Keratinocyte (primary cell): ENCODE measurements around the gene MCF2L2. TPM values are rescaled to one million over a fixed set of nuclear protein-coding genes. Genes with fewer than 3 reads are reported as not detected.

Source experiments
- DNase-seq: peaks from one replicate; pipeline ENCODE4 v3.0.0-alpha.2; 2011; ENCODE audit warnings: low read depth, missing footprints, low spot score
- FAIRE-seq: peaks from 2 replicates; lab custom pipeline; 2011; peaks lifted over from hg19 to GRCh38; lab: Jason Lieb, UNC
- H2AFZ ChIP-seq: 2 replicates; pipeline ENCODE4 v1.6.0; 2012; ENCODE audit warnings: low read length, control low read depth, inconsistent platforms; ENCODE audit not compliant: control insufficient read depth
- H3K27ac ChIP-seq: 2 replicates; pipeline ENCODE4 v1.5.1; 2011; ENCODE audit warnings: low read length; ENCODE audit not compliant: control insufficient read depth, insufficient read depth
- H3K27me3 ChIP-seq: 3 replicates; pipeline ENCODE4 v1.6.0; 2011; ENCODE audit warnings: low read length; ENCODE audit not compliant: control insufficient read depth, insufficient read depth; ENCODE audit errors: extremely low read depth
- H3K36me3 ChIP-seq, 2 experiments: 2 replicates in 1 of 2; 3 replicates in 1 of 2; pipeline ENCODE4 v1.5.1; 2011; ENCODE audit warnings: low read length in 2 of 2, mild to moderate bottlenecking in 1 of 2; ENCODE audit not compliant: control insufficient read depth in 2 of 2, insufficient read depth in 2 of 2; ENCODE audit errors: extremely low read depth in 1 of 2
- H3K4me1 ChIP-seq: 3 replicates; pipeline ENCODE4 v1.5.1; 2011; ENCODE audit warnings: low read length; ENCODE audit not compliant: control insufficient read depth, insufficient read depth; ENCODE audit errors: extremely low read depth
- H3K4me2 ChIP-seq: 3 replicates; pipeline ENCODE4 v1.6.0; 2011; ENCODE audit warnings: low read depth, low read length; ENCODE audit not compliant: control insufficient read depth, insufficient read depth; ENCODE audit errors: extremely low read depth
- H3K4me3 ChIP-seq, 3 experiments: fragments of 200-600 bp in 1 of 3; sonication (generic) in 1 of 3; 2 replicates in 2 of 3; 3 replicates in 1 of 3; pipeline ENCODE4 v1.5.1; 2011 to 2016; ENCODE audit warnings: low read length in 3 of 3, mild to moderate bottlenecking in 3 of 3, control low read depth in 2 of 3, inconsistent platforms in 1 of 3, low read depth in 1 of 3, mixed read lengths in 1 of 3, mixed run types in 1 of 3, moderate library complexity in 1 of 3; ENCODE audit not compliant: control insufficient read depth in 2 of 3, insufficient read depth in 2 of 3; ENCODE audit errors: extremely low read depth in 1 of 3
- H3K79me2 ChIP-seq: 2 replicates; pipeline ENCODE4 v1.6.0; 2012; ENCODE audit warnings: low read length; ENCODE audit not compliant: control insufficient read depth, insufficient read depth
- H3K9ac ChIP-seq: 3 replicates; pipeline ENCODE4 v1.6.0; 2011; ENCODE audit warnings: low read length; ENCODE audit not compliant: control insufficient read depth, insufficient read depth; ENCODE audit errors: extremely low read depth
- H3K9me1 ChIP-seq: 3 replicates; pipeline ENCODE4 v1.6.0; 2011; ENCODE audit warnings: low read length; ENCODE audit not compliant: control insufficient read depth, insufficient read depth; ENCODE audit errors: extremely low read depth
- H3K9me3 ChIP-seq: 2 replicates; pipeline ENCODE4 v1.5.1; 2012; ENCODE audit warnings: low read depth, low read length; ENCODE audit not compliant: control insufficient read depth
- H4K20me1 ChIP-seq: 3 replicates; pipeline ENCODE4 v1.6.0; 2011; ENCODE audit warnings: low read length; ENCODE audit not compliant: control insufficient read depth, insufficient read depth; ENCODE audit errors: extremely low read depth
- CTCF ChIP-seq, 3 experiments: IDR thresholded peaks in 1 of 3; conservative IDR thresholded peaks in 1 of 3; optimal IDR thresholded peaks in 1 of 3; 2 replicates in 2 of 3; 3 replicates in 1 of 3; pipeline versions ENCODE3 to v1.5.1; 2011; ENCODE audit warnings: low read length in 3 of 3, mild to moderate bottlenecking in 3 of 3, moderate library complexity in 2 of 3, control low read depth in 1 of 3, inconsistent platforms in 1 of 3; ENCODE audit not compliant: insufficient read depth in 2 of 3; ENCODE audit errors: extremely low read depth in 1 of 3
- EZH2 ChIP-seq: IDR thresholded peaks from one replicate; pipeline ENCODE4 v1.6.1; 2012; ENCODE audit warnings: inconsistent platforms, mild to moderate bottlenecking, low read length, moderate library complexity
- dilution Hi-C: fragments of 300-500 bp; cut with MboI; formaldehyde crosslinking; loops from one replicate; pipeline ENCODE4 v1.7.0; 2020; ENCODE audit warnings: low sequenced_read_pairs; ENCODE audit not compliant: extremely low pct_ligation_motif_present
- polyA plus RNA-seq, 5 experiments: library from polyadenylated mRNA; depleted of rRNA in 3 of 5; stranded (reverse) in 3 of 5; stranded (forward) in 1 of 5; unstranded in 1 of 5; fragments of >200 nt; gene quantifications; 1 replicate in 1 of 5; 2 replicates in 3 of 5; 3 replicates in 1 of 5; pipeline versions ENCODE4 v1.2.1 to v1.2.3, GENCODE V29; 2011 to 2012; ENCODE audit warnings: missing spikeins in 2 of 5, low read depth in 1 of 5, low replicate concordance in 1 of 5

Gene MCF2L2
- polyA plus RNA-seq, 1 donor (not counting 4 experiments of a cell fraction or from before 2014, with no cell fraction given), result 0.26 TPM

- Histone ChIP-seq H2AFZ (no peak overlapping the region), H3K4me1 (no peaks in the 10 kb centered on the region), H3K4me3 (no peak overlapping the region), H3K27ac (no peak overlapping the region), H3K79me2 (no peaks in the 10 kb centered on the region), H3K9me3 (no peaks in the 10 kb centered on the region), H3K4me2 (no peak overlapping the region), H3K36me3 (no peaks in the 10 kb centered on the region), H4K20me1 (no peaks in the 10 kb centered on the region), H3K27me3 (peaks cover 13% of the 10 kb centered on the region), H3K9me1 (no peaks in the 10 kb centered on the region), H3K9ac (no peak overlapping the region)
- FAIRE-seq (no peak), DNase-seq (no peak)
- TF ChIP-seq EZH2 (no peak), CTCF (optimal IDR thresholded peaks at IDR 0.05 in 1 of 3, IDR thresholded peaks at IDR 0.05 in 1 of 3, conservative IDR thresholded peaks at IDR 0.05 in 1 of 3; ENCODE audit: extremely low read depth in 1 of 3, insufficient read depth in 2 of 3, low read length in 3 of 3) (no peak)
- dilution Hi-C loops, result no loop called here
Observed at GRCh38 chr3:183434503-183434902, 6.1 kb upstream of the MCF2L2 start.

GRCh38 chr3:183430325-183430957 lies 2.0 kb upstream of the MCF2L2 start:
- dilution Hi-C loops, result no loop called here
- Histone ChIP-seq H3K4me2 (no peak overlapping the region), H3K4me1 (peaks cover 7% of the 10 kb centered on the region), H3K9me1 (no peaks in the 10 kb centered on the region), H3K27ac (no peak overlapping the region), H3K4me3 (no peak overlapping the region), H3K36me3 (no peaks in the 10 kb centered on the region), H2AFZ (no peak overlapping the region), H3K9me3 (no peaks in the 10 kb centered on the region), H3K79me2 (no peaks in the 10 kb centered on the region), H4K20me1 (no peaks in the 10 kb centered on the region), H3K27me3 (peaks cover 40% of the 10 kb centered on the region), H3K9ac (no peak overlapping the region)
- TF ChIP-seq CTCF (optimal IDR thresholded peaks at IDR 0.05 in 1 of 3, IDR thresholded peaks at IDR 0.05 in 1 of 3, conservative IDR thresholded peaks at IDR 0.05 in 1 of 3; ENCODE audit: extremely low read depth in 1 of 3, insufficient read depth in 2 of 3, low read length in 3 of 3), result no peak
- TF ChIP-seq EZH2, result no peak
- no peak for FAIRE-seq
- DNase-seq, result no peak
